Measurements from ENCODE around the gene NR3C2. TPM values are rescaled to one million over a fixed set of nuclear protein-coding genes. Genes with fewer than 3 reads are reported as not detected.

Gene NR3C2
- total RNA-seq, 1 donor from 2014 or later = 25.9 TPM

GRCh38 chr4:148109216-148109615, 333.0 kb downstream of the NR3C2 start:
- peaks cover 42% of the 10 kb centered on the region for H3K36me3 ChIP-seq
- no peak for ATAC-seq
- H3K27me3 ChIP-seq = no peaks in the 10 kb centered on the region
- H3K4me3 ChIP-seq = no peak overlapping the region
- intact Hi-C loops (cut with DNase I) = no loop called here
- TF ChIP-seq, protein P1, sequence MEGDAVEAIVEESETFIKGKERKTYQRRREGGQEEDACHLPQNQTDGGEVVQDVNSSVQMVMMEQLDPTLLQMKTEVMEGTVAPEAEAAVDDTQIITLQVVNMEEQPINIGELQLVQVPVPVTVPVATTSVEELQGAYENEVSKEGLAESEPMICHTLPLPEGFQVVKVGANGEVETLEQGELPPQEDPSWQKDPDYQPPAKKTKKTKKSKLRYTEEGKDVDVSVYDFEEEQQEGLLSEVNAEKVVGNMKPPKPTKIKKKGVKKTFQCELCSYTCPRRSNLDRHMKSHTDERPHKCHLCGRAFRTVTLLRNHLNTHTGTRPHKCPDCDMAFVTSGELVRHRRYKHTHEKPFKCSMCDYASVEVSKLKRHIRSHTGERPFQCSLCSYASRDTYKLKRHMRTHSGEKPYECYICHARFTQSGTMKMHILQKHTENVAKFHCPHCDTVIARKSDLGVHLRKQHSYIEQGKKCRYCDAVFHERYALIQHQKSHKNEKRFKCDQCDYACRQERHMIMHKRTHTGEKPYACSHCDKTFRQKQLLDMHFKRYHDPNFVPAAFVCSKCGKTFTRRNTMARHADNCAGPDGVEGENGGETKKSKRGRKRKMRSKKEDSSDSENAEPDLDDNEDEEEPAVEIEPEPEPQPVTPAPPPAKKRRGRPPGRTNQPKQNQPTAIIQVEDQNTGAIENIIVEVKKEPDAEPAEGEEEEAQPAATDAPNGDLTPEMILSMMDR (IDR thresholded peaks at IDR 0.05) = no peak
- H3K4me1 ChIP-seq = no peaks in the 10 kb centered on the region
- no peaks in the 10 kb centered on the region for H3K9me3 ChIP-seq
- no peak overlapping the region for H3K27ac ChIP-seq
- no peak for DNase-seq

- H3K36me3 ChIP-seq = peaks cover 40% of the 10 kb centered on the region
Measured at GRCh38 chr4:148108766-148109165, 333.4 kb downstream of the NR3C2 start.

GRCh38 chr4:148103597-148104355, 338.4 kb downstream of the NR3C2 start:
- H3K9me3 ChIP-seq = no peaks in the 10 kb centered on the region
- TF ChIP-seq, protein P1 (IDR thresholded peaks at IDR 0.05) = no peak
- ATAC-seq (no peak), DNase-seq (no peak)
- intact Hi-C loops (cut with DNase I) = no loop called here
- H3K36me3 ChIP-seq = peaks cover 19% of the 10 kb centered on the region
- no peak overlapping the region for H3K4me3 ChIP-seq
- no peaks in the 10 kb centered on the region for H3K27me3 ChIP-seq
- no peaks in the 10 kb centered on the region for H3K4me1 ChIP-seq
- H3K27ac ChIP-seq = no peak overlapping the region

More at GRCh38 chr4:148108766-148109165, 333.4 kb downstream of the NR3C2 start:
- TF ChIP-seq, protein P1 (IDR thresholded peaks at IDR 0.05) = no peak
- intact Hi-C loops (cut with DNase I) = no loop called here
- Histone ChIP-seq H3K27me3 (no peaks in the 10 kb centered on the region), H3K27ac (no peak overlapping the region), H3K4me3 (no peak overlapping the region), H3K4me1 (no peaks in the 10 kb centered on the region), H3K9me3 (no peaks in the 10 kb centered on the region)
- ATAC-seq = no peak
- DNase-seq = no peak

- Histone ChIP-seq H3K36me3 (peaks cover 14% of the 10 kb centered on the region), H3K4me1 (no peaks in the 10 kb centered on the region), H3K9me3 (no peaks in the 10 kb centered on the region), H3K4me3 (no peak overlapping the region), H3K27ac (no peak overlapping the region), H3K27me3 (no peaks in the 10 kb centered on the region)
- DNase-seq = no peak
- intact Hi-C loops (cut with DNase I) = no loop called here
- TF ChIP-seq, protein P1 (IDR thresholded peaks at IDR 0.05) = no peak
- no peak for ATAC-seq
Measured at GRCh38 chr4:148101790-148102189, 340.4 kb downstream of the NR3C2 start.

GRCh38 chr4:148101235-148101634, 341.0 kb downstream of the NR3C2 start:
- no peak for ATAC-seq
- H3K4me1 ChIP-seq = no peaks in the 10 kb centered on the region
- H3K4me3 ChIP-seq = no peak overlapping the region
- H3K9me3 ChIP-seq = no peaks in the 10 kb centered on the region
- DNase-seq = no peak
- no peak overlapping the region for H3K27ac ChIP-seq
- peaks cover 14% of the 10 kb centered on the region for H3K36me3 ChIP-seq
- H3K27me3 ChIP-seq = no peaks in the 10 kb centered on the region
- TF ChIP-seq, protein P1 (IDR thresholded peaks at IDR 0.05) = no peak
- intact Hi-C loops (cut with DNase I) = no loop called here
